Activated CD8-positive, alpha-beta memory T cell treated with anti-CD3 and anti-CD28 coated beads, Interleukin-2, amount 50 U/mL, for 1 hour (primary cell): ENCODE results near the gene RHOBTB3.

Experiments
- DNase-seq: peaks from one replicate; pipeline ENCODE4 v3.0.0-alpha.2; 2020; ENCODE audit errors: extremely low read depth

Gene RHOBTB3

GRCh38 chr5:95731571-95732554 is 727 bp downstream of the RHOBTB3 start:
- DNase-seq: no peak

- DNase-seq: no peak
Measured at GRCh38 chr5:95733107-95733665, 2.0 kb downstream of the RHOBTB3 start.

GRCh38 chr5:95734187-95734586 is 3.1 kb downstream of the RHOBTB3 start:
- DNase-seq: no peak

DNA sequence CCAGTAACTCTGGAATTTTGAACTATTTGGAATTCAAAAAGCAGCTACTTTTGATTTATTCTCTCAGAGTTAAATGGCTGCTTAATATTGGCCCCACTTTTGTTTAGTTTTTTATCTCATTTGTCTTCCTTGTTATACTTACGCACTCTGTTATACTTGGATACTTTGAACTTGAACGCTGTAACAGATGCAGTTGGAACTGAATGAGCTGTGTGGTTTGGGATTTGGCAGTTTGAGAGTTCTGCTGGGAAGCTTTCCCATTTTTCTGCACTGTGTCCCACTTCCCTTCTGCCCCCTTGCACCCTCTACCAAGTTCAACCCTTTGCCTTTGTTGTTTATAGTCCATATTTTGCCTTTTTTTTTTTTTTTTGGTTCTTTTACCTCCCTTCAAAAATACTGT is 3.8 kb downstream of the RHOBTB3 start:
- no peak for DNase-seq

DNA sequence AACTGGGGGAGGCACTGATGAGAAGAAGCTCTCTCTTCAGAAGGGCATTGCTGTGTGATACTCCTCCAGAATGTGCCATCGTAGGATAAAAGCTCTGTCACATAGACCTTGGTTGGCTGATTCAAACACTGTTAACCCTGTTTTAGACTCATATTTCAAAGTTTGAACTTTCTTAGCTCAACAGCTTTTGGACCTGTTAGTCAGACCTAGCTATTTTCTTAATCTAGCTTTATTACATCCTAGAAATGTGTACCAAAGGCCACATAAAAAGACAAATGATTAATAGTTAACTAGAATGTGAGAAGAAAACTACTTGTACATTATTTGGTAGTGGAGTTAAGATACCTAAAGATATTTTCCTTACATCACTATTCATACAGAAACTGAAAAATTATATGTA is 4.3 kb downstream of the RHOBTB3 start:
- no peak for DNase-seq

DNA sequence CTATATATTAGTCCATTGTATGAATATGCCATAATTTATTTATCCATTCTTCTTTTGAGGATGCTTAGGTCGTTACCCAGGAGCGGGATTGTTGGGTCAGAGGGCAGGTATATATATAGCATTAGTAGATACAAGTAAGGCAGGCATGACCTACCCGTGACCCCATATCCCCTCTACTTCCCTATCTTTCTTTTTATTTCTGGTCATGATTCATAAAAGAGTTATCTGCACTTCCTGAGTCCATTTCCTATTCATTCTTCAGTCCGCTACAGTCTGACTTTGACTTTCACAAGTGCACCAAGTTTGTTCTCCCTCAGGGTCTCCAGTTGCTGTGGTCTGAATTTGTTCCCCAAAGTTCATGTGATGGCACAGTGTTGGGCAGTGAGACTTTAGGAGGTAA is 6.9 kb downstream of the RHOBTB3 start:
- DNase-seq: no peak

DNA sequence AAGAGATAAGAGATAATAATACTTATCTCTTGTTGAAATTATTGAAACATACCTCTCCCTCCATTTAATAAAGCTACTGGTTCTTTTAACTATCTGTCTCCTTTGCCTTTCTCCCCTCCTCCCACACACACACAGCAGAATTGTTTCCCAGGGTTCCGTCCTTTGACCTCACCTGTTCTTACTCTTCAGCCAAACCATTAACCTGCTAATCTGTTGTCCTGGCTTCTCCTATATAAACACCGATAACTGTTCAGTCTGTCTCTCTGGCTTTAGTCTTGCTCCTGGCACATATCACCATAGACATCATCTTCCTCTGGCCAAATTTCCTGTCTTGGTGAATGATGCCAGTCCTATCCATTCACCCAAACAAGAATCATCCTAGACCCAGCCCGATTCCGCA is 7.7 kb downstream of the RHOBTB3 start:
- DNase-seq: no peak

- no peak for DNase-seq
Measured at GRCh38 chr5:95739857-95740256, 8.7 kb downstream of the RHOBTB3 start.

GRCh38 chr5:95741458-95741857 is 10.3 kb downstream of the RHOBTB3 start:
- DNase-seq: no peak

DNA sequence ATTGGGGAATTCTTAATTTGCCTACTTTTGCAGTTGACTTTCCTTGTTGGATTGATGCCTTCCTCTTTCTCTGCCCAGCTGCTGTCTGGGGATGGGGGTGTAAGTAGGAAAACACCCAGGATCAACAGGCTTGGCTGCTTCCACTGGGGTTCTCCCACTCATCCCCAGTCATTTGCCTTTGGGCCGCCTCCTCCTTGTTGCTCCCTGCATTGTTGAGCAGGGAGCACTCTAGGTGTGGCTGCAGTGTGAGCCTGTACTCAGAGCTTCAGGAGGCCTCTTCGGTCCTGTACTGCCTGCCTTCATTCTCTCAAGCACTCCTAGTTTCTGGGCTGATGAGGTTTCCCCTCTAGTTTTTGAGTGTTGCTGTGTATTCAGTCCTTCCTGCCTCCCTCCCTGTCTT is 12.1 kb downstream of the RHOBTB3 start:
- no peak for DNase-seq

- no peak for DNase-seq
Measured at GRCh38 chr5:95743877-95744276, 12.7 kb downstream of the RHOBTB3 start.

DNA sequence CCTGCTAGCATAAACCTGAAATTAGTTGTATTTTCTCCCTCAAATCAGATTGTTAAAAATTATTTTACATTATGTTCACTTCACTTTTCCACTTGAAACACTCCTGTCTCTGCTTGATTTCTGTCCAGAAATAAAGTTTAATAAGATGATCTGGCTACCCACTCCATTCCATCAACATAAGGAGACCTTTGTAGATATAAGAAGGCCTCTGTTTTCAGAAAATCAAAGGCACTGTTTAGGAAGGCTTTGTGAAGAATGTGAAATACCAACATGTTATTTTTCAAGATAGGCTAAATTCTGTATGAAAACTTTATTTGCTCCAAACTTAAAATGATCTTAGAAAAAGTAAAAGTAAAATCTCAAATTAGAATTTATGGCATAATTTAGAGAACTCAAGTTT is 15.1 kb downstream of the RHOBTB3 start:
- DNase-seq: no peak

DNA sequence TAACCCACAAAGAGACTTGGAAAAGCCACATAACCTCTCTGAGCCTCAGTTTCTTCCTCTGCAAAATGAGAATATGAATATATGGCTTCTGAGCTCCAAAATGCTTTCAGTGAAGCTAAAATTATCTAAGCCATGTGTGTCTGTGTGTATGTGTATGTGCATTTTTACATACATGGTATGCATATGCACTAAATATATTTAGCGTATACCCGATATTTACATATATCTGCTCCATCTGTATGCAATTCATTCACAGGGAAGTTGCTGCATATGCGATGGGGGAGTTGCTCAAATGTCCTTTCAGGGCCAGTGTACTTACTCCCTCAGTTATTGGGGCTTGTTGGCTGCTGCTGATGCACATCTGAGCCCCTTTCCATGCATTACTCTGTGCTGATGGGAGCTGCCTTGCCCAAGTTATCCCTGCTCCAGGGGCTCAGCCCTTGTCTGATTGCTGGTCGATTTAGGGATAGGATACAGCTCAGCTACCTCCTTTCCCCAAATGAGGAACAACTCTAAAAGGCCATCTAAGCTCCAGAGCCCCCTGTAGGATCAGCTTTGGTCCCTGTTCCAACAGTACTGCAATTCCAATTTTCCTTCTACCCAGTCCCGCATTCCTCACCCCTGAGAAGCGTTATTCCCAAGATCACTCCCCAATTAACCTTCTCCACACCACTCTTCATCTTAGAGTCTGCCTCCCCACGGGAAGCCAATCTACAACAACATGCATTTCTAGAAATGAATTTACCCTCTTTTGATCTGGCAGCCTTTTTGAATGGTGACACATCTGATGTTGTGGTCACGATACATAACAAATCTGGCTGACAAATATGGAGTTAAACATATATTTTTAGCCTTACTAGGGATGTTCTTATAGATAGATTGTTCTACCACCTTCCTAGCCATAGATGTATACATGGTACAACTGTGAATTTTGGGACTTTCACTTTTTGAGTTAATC is 15.9 kb downstream of the RHOBTB3 start:
- DNase-seq: no peak

- no peak for DNase-seq
Measured at GRCh38 chr5:95748133-95748532, 17.0 kb downstream of the RHOBTB3 start.

DNA sequence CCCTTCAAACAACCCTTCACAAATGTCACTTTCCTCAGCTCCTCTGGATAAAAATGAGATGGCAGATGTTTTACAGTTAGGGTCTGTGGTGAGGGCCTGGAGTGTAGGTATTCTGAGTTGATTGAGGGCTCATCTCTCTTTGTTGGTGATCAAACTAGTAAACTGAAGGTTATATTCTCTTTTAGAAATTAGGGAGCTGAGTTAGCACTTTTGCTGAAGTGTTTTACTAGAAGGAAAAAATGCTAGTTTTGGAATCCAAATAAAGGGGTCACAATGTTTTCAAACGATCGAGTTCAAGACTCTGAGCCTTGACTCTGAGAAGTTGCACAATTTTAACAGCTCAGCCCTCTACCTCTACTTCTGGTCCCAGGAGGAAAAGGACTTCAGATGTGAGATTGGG is 23.4 kb downstream of the RHOBTB3 start:
- no peak for DNase-seq

GRCh38 chr5:95759005-95759404 is 27.9 kb downstream of the RHOBTB3 start:
- no peak for DNase-seq

DNA sequence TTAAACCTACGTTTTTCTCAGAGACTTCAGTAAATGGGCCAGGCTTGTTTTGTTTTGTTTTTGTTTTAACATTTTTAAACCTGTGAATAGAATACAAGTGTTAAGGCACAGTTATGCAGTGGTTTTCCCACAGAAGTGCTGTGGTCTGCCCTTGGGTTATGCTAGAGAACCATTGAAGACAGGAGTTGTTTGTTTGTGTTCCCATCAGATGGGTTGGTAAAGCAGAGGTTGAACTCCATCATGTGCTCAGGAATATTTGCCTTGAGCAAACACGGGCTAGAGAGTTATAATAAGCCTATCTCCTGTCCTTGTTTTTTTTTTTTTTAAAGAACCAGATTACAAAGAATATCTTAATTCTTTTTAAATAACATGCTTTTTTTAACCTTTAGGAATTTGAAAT is 28.5 kb downstream of the RHOBTB3 start:
- DNase-seq: no peak

- no peak for DNase-seq
Measured at GRCh38 chr5:95760273-95761191, 29.4 kb downstream of the RHOBTB3 start.

- DNase-seq: no peak
Measured at GRCh38 chr5:95761771-95762651, 30.9 kb downstream of the RHOBTB3 start.

DNA sequence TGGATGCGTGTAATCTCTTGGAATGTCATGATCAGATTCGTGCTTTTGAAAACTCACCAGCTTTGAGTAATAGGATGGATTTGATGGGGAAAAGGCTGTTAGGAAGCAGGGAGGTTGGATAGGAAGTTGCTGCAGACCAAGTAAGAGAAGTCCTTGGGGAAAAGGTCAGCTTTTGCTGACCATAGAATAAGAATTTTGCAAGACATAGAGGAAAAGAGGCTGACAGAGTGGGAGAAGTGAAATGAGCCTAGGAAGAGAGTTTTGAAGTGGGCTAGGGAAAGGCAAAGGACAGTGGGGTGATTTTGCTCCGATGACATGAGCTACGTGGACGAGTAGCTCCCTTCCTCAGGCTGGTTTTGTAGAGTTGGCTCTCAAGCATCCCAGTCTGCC is 31.5 kb downstream of the RHOBTB3 start:
- DNase-seq: no peak
